ENCODE data around the gene TBRG1.

TBRG1 gene

GRCh38 chr11:124618863-124619262, 3.8 kb upstream of the TBRG1 start:
- DNase-seq: no peak

- no peak for DNase-seq
These were observed 1.3 kb downstream of the TBRG1 start for GRCh38 chr11:124623861-124624525.

GRCh38 chr11:124625504-124626168, 3.0 kb downstream of the TBRG1 start:
- DNase-seq: no peak

GRCh38 chr11:124627546-124627945, 4.9 kb downstream of the TBRG1 start:
- DNase-seq: no peak

- no peak for DNase-seq
These were observed 7.3 kb downstream of the TBRG1 start for GRCh38 chr11:124629961-124630360.

- no peak for DNase-seq
These were observed 10.7 kb downstream of the TBRG1 start for GRCh38 chr11:124633355-124633754.

- DNase-seq: no peak
These were observed 13.3 kb downstream of the TBRG1 start for GRCh38 chr11:124635932-124636331.

GRCh38 chr11:124638500-124638899, 15.8 kb downstream of the TBRG1 start:
- no peak for DNase-seq

GRCh38 chr11:124639186-124639585, 16.5 kb downstream of the TBRG1 start:
- DNase-seq: no peak

- no peak for DNase-seq
These were observed 18.0 kb downstream of the TBRG1 start for GRCh38 chr11:124640666-124641065.

- no peak for DNase-seq
These were observed 20.0 kb downstream of the TBRG1 start for GRCh38 chr11:124642628-124643027.

- no peak for DNase-seq
These were observed 20.5 kb downstream of the TBRG1 start for GRCh38 chr11:124643042-124643604.

- no peak for DNase-seq
These were observed 21.2 kb downstream of the TBRG1 start for GRCh38 chr11:124643605-124644425.

GRCh38 chr11:124644426-124645280, 22.0 kb downstream of the TBRG1 start:
- DNase-seq: peak; percentile 41 to 44

GRCh38 chr11:124646148-124646547, 23.5 kb downstream of the TBRG1 start:
- DNase-seq: no peak

GRCh38 chr11:124648610-124649009, 25.9 kb downstream of the TBRG1 start:
- no peak for DNase-seq

GRCh38 chr11:124656774-124657630, 34.3 kb downstream of the TBRG1 start:
- DNase-seq: no peak

GRCh38 chr11:124657904-124658303, 35.2 kb downstream of the TBRG1 start:
- no peak for DNase-seq

- no peak for DNase-seq
These were observed 35.8 kb downstream of the TBRG1 start for GRCh38 chr11:124658501-124658900.

- no peak for DNase-seq
These were observed 36.3 kb downstream of the TBRG1 start for GRCh38 chr11:124658986-124659385.

GRCh38 chr11:124661553-124661952, 38.9 kb downstream of the TBRG1 start:
- DNase-seq: no peak

- DNase-seq: no peak
These were observed 39.4 kb downstream of the TBRG1 start for GRCh38 chr11:124662106-124662505.
